Colonic mucosa (tissue), 4 donors: Measurements from ENCODE around the gene THSD4. TPM values are rescaled to one million over a fixed set of nuclear protein-coding genes. Genes with fewer than 3 reads are reported as not detected.

Experiments used
- DNase-seq: peaks from one replicate; pipeline ENCODE4 v3.0.0-alpha.2; 2020
- H3K27ac ChIP-seq: fragments of 200-600 bp; one replicate; pipeline ENCODE4 v1.8.0; 2021
- H3K27me3 ChIP-seq: fragments of 200-600 bp; one replicate; pipeline ENCODE4 v1.8.0; 2021
- H3K36me3 ChIP-seq: fragments of 200-600 bp; one replicate; pipeline ENCODE4 v1.8.0; 2021
- H3K4me1 ChIP-seq: fragments of 200-600 bp; one replicate; pipeline ENCODE4 v1.8.0; 2021; ENCODE audit warnings: mild to moderate bottlenecking
- H3K4me3 ChIP-seq: fragments of 200-600 bp; one replicate; pipeline ENCODE4 v1.8.0; 2021
- H3K9ac ChIP-seq, 2 donors: one replicate each; pipeline ENCODE4 v1.7.0; 2013; ENCODE audit warnings: control low read depth in 2 of 2, low read depth in 2 of 2, low read length in 2 of 2
- H3K9me3 ChIP-seq: fragments of 200-600 bp; one replicate; pipeline ENCODE4 v1.8.0; 2021
- CTCF ChIP-seq: fragments of 200-600 bp; IDR thresholded peaks from one replicate; pipeline ENCODE4 v1.8.0; 2022; ENCODE audit warnings: antibody characterized with exemption, mild to moderate bottlenecking
- intact Hi-C: fragments of 100-400 bp; cut with DNase I; formaldehyde crosslinking; loops from one replicate; pipeline ENCODE4 v1.14.1; 2022
- total RNA-seq, 2 donors: library from RNA; stranded (reverse); fragmentation: NEBNext Ultra II Directional in 1 of 2; extraction: Animal tissue kit (Norgen Biotek cat#: 25700) in 1 of 2; gene quantifications; one replicate each; pipeline ENCODE4 v1.2.1, GENCODE V29; 2021
- donor health status: healthy.
- donor health status: DM: no; HTN: no; CAD: no.
- donor health status: DM: no; HTN: no; CAD: no.

The THSD4 gene
- total RNA-seq, 2 donors from 2014 or later: 18.8 to 23.5 TPM

GRCh38 chr15:71822890-71823630, 707.8 kb downstream of the THSD4 start:
- H3K4me3 ChIP-seq: no peak overlapping the region
- no peak for TF ChIP-seq CTCF
- intact Hi-C loops: no loop called here
- DNase-seq: no peak
- H3K27me3 ChIP-seq: no peaks in the 10 kb centered on the region
- H3K9ac ChIP-seq: no peak overlapping the region
- H3K36me3 ChIP-seq: peaks cover 7% of the 10 kb centered on the region
- H3K4me1 ChIP-seq: no peaks in the 10 kb centered on the region
- no peaks in the 10 kb centered on the region for H3K9me3 ChIP-seq
- no peak overlapping the region for H3K27ac ChIP-seq

- Histone ChIP-seq H3K27me3 (no peaks in the 10 kb centered on the region), H3K9ac (no peak overlapping the region), H3K36me3 (peaks cover 7% of the 10 kb centered on the region), H3K9me3 (no peaks in the 10 kb centered on the region), H3K27ac (no peak overlapping the region), H3K4me3 (no peak overlapping the region), H3K4me1 (no peaks in the 10 kb centered on the region)
- no peak for TF ChIP-seq CTCF
- no peak for DNase-seq
- intact Hi-C loops: no loop called here
Measured at GRCh38 chr15:71823801-71824200, 708.5 kb downstream of the THSD4 start.

GRCh38 chr15:71825021-71825730, 709.9 kb downstream of the THSD4 start:
- Histone ChIP-seq H3K27me3 (no peaks in the 10 kb centered on the region), H3K9ac (no peak overlapping the region), H3K4me1 (no peaks in the 10 kb centered on the region), H3K9me3 (no peaks in the 10 kb centered on the region), H3K36me3 (peaks cover 7% of the 10 kb centered on the region), H3K4me3 (no peak overlapping the region), H3K27ac (no peak overlapping the region)
- intact Hi-C loops: no loop called here
- DNase-seq: no peak
- no peak for TF ChIP-seq CTCF

GRCh38 chr15:71826196-71826595, 710.9 kb downstream of the THSD4 start:
- Histone ChIP-seq H3K9ac (no peak overlapping the region), H3K27me3 (no peaks in the 10 kb centered on the region), H3K4me3 (no peak overlapping the region), H3K27ac (no peak overlapping the region), H3K9me3 (no peaks in the 10 kb centered on the region), H3K36me3 (peaks cover 7% of the 10 kb centered on the region), H3K4me1 (no peaks in the 10 kb centered on the region)
- no peak for DNase-seq
- intact Hi-C loops: no loop called here
- no peak for TF ChIP-seq CTCF

GRCh38 chr15:71830981-71831380, 715.7 kb downstream of the THSD4 start:
- Histone ChIP-seq H3K9me3 (no peaks in the 10 kb centered on the region), H3K4me3 (no peak overlapping the region), H3K27ac (no peak overlapping the region), H3K36me3 (peaks cover 7% of the 10 kb centered on the region), H3K27me3 (no peaks in the 10 kb centered on the region), H3K4me1 (no peaks in the 10 kb centered on the region), H3K9ac (no peak overlapping the region)
- TF ChIP-seq CTCF: no peak
- intact Hi-C loops: no loop called here
- DNase-seq: no peak

Other genes with a start within 250 kb of the THSD4 start
- gene THAP10, start 223.0 kb upstream of the THSD4 start, total RNA-seq: 1 to 10 TPM; 2.3 to 5.0 TPM
- 1 to 10 TPM; 2.4 to 2.8 TPM for gene LRRC49, start 222.6 kb upstream of the THSD4 start, total RNA-seq